GM21381 (cell line): ENCODE results near the gene HTR7.

Experiments
- ATAC-seq: cut with Tn5 transposase; IDR thresholded peaks from one replicate; pipeline ENCODE4 v1.9.1; 2021; ENCODE audit warnings: mild to moderate bottlenecking, moderate library complexity; ENCODE audit not compliant: unreplicated experiment

The HTR7 gene

DNA sequence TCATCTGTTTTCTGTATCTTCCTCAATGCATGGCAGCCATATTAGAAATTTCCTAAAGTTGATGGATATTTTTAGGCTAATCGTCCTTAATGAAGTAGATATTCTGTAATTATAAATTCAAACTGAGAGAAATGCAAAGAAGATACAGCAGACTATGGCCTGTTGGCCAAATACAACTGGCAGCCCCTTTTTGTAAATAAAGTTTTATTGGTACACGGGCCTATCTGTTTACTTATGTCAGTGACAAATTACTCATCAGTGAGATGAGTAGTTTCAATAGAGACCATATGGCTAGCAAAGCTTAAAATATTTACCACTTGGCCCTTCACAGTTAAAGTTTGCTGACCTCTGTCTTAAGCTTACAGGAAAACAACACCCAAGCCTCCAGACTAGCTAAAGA lies 112.3 kb downstream of the HTR7 start:
- ATAC-seq: no peak

DNA sequence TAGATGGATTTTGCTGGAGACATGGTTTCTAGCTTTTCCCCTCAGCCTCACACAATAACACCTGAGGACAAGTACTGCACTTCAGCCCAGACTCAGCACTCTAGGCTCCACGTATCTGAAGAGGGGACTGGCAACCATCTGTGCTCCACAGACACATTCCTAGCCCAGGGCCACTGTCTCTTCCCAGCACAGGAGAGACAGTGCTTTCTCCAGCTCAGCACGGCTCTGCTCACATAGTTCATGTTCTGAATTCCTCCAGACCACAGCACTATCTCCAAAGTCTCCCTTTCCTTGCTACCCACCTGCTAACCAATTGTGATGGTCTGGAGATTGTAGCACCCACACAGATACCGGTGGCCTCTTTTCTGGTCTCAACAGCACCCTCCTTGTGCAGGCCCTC lies 114.5 kb downstream of the HTR7 start:
- ATAC-seq: no peak

DNA sequence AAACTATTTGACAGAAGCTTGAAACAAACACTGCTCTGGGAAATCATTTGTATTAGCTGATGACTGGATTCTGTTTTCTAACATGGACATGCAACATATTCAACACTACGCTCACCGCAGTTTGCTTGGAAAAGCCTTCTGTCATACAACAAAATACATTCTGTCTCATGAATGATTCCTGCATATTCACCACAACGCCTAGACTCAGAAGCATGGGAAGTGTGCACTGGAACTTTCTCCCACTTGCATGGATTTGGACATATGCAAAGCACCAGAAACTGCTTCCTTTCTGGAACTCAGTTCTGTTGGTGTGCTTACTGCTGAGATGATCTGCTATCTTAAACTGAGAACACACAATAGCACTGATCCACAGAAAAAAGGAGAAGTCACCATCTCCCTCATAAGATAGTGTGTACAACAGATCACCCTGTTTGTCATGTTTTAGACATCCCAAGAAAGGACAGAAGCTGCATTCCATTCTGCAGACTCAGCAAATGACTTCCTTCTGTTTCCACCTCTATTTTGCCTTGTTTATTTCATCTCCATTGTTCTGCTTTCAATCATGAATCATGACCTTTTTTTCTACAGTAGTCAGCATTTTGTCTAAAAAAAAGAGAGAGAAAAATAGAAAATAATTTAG lies 115.8 kb downstream of the HTR7 start:
- ATAC-seq: no peak

DNA sequence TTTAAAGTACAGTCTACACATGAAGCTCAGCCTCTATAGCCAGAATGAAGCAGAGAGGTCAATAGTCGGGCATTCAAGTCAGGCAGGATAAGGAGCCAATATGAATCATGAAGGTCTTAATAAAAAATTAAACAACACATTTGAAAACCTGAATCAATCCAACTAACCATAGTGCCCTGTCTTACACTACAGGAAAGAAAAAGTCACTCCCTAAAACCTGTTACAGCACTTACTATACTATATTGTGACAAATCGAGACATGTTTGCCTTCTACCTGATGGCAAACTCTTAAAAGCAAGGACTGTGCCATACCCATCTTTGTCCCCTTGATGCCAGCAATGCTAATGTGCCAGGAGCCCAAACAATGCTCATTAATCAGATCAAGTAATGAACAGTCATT lies 117.6 kb downstream of the HTR7 start:
- no peak for ATAC-seq

DNA sequence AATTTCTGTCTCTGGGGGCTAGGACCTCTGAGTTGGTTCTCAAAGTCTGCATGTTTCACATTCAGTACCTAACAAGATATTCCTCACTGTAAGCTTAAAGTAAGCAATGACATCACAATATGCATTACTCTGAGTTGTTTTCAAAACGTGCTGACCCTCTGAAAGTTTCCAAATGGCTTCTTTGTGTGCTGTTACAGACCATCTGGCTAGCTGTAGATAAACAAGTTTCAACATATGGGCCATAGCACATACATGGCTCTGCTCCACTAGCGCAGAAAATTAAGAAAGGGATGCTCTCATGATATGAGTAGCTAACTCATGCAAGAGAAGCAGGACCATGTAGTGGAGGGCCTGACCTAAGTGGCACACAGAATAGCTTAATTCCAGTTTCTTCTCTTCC lies 119.0 kb downstream of the HTR7 start:
- ATAC-seq: no peak

DNA sequence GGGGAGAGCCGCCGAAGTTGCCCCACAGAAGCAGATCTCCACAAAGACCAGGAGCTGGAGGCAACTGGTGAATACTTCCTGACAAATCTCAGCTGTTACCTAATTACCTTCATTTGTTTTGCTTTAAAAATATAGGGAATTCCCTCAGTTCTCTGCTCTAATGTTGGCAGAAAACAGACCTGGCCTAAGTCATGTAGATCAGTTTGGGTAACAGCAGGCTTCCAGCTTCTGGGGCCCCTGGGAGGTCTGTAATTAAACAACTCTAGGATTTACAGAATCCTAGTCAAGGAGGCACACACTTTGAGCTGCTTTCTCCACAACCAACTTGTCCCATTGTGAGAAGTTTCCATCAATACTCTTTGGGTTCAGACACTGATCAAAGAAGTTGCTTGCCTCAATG lies 123.4 kb downstream of the HTR7 start:
- ATAC-seq: no peak

DNA sequence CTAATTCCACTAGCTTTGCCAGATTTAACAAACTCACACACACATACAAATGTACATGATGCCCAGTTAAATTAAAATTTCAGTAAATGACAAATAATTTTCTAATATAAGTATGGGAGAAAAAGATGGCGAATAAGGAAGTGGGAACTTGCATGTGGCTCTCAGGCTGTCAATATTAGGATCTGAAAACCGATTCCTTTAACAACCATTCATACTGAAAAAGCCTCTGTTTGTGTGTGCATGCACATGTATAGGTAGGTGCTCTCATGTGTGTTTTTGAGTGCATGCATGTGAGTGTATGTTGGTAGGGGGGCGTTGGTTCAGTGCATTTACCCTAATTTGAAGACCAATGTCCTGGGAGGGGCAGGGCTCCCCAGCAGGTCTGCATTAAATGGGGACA lies 125.3 kb downstream of the HTR7 start:
- ATAC-seq: no peak

DNA sequence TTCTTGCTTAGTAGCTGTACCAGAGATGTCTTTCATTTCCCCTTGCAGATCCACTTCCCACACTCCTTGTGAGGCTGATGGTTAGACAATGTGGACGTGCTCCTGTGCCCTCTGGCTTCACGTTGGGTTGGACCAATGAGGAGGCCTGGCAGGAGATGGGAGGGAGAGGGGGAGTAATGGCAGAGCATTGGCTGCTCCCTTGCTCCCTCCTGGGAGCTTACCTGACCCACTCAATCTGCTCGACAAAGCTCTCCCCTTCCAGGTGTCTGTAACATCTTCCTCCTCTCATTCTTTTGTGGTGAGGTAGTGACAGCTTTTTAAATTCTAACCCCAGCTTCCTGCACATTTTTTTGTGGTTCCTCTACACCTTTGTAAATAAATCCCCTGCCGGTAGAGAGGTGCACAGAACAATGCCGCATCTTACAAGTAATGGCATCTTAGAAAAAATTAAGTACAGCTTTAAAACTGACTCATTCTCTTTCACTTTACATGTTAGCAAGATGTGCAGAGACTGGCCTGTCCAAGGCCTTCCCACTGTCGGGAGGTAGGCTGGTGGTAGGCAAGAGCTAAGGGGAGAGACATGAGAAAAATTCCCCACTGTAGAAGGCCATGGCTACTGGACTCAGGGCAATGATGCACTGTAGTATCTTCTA lies 134.3 kb downstream of the HTR7 start:
- ATAC-seq: no peak

DNA sequence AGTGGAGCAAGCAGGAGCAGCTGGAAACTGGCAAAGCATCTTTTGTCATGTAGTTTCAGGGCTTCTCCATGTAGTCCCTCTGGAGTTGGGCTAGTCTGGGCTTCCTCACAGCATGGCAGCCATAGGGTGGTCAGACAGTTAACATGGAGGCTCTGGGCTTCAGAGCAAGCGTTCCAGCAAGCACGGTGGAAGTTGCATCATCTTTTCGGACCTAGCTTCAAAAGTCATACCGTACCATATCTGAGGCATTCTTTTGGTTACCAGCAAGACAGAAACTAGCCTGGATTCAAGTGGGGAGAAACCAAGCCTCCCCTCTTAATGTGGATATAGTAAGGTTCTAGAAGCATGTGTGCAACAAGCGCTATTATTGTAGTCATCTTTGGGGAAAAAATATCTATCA lies 135.0 kb downstream of the HTR7 start:
- no peak for ATAC-seq

DNA sequence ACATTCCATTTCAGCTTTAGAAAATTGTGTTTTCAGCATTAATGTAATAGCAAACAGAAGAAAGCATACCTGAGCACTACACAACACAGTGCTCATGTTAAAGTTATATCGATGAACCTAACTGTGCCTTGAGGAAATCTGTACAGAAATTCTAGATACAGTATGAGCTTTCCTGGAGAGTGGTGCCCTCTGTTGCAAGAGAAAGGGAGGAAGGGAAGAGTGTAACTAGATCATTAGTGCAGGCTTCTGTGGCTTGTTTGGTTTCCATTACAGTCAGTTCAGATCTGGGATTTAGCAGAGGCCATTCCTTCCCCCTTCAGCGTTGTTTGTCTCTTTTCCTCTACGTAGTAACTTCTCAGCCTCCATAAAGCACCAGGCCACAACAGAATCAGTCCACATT lies 139.7 kb downstream of the HTR7 start:
- ATAC-seq: no peak

DNA sequence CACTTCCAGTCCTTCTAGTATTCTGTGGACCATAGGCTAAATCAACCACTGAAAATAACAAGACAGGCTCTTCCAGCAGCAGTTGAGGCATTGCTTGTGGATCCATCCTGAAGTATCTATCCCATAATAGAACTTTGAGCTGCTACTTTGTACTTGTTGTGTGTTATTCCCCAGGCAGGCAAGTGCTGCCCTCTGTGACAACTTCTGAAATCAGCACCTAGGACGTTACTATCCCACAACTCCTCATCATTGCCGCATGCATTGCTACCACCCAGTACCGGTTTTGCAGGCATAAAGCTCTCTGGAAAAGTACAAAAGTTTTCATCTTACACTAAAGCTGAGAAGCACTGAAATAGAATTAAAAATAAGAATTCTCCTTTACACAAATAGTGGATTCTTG lies 145.3 kb downstream of the HTR7 start:
- no peak for ATAC-seq

DNA sequence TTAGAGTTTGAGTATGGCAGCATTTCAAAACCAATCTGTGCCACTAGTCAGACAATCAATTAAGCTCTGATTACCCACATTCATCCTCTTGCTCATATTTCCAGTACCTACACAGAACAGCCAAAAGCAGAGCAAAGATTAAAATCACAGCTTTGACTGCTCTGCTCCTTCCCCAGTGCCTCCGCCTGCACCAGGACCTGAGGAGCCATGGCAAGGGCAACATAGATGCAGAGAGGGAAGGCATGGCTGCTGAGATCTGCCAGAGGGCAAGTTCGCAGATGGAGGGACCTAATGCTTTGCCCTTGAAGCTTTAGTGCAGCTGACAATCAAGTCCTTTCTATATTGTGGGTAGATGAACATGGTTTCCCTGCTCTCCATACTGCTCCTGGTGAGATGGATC lies 148.1 kb downstream of the HTR7 start:
- no peak for ATAC-seq

DNA sequence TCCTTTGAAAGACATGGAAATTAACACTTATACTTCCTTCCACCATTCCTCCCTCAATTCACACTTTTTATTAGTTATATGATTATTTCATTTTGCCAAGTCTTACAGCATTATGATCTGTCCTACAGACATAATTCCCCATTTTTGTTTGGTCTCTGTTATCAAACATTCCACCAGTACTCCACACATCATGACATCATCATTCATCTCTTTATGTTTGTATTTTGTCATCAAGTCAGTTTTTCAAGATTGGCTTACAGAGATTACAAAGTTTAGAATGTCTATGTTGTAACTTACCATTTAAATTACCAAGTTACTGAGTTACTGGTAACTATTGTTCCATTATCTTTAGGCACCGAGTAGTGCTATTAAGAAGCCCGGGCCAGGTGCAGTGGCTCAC lies 150.2 kb downstream of the HTR7 start:
- ATAC-seq: no peak

DNA sequence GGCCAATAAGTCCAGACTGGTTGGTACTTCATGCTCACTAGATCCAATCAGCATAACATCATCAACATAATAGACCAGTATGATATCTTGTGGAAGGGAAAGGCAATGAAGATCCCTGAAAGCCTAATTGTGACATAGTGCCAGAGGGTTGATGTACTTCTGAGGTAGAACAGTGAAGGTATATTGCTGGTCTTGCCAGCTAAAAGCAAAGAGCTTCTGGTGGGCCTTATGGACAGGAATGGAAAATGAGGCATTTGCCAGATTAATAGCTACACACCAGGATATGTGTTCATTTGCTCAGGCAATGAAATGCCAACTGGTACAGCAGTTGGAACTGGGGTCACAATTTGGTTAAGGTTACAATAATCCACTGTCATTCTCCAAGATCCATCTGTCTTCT lies 156.4 kb downstream of the HTR7 start:
- no peak for ATAC-seq

DNA sequence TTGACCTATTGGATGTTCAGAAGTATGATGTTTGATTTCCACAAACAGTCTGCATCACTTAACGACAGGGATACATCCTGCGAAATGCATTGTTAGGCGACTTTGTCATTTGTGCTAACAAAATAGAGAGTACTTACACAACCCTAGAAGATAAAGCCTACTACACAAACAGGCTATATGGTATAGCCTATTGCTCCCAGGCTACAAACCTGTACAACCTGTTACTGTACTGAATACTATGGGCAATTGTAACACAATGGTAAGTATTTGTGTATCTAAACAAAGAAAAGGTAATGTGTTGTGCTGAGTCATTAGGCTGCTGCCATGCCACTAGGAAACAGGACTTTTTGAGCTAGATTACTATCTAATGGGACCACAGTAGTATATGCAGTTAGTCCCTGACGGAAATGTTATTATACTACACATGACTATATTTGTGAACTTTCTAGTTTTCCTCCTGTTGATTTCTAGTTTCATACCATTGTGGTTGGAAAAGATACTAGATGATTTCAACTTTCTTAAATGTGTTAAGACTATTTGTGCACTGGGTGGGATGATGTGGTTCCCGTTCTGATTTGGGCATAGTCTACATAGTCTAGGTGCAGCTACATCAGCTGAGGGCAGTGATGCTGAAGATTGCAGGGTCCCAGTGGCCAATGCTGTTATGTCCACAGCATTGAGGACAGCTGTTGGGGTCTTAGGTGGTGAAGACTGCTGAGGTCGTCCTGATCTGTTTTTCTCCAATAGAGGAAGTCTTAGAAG lies 161.7 kb downstream of the HTR7 start:
- ATAC-seq: no peak
